ENCODE measurements around the gene C2orf78.
"Not testable (repeated sequence)": the region's sequence is repeated elsewhere in the genome, so short reads cannot be mapped to it uniquely, and the experiment has no call there.

Gene C2orf78

DNA sequence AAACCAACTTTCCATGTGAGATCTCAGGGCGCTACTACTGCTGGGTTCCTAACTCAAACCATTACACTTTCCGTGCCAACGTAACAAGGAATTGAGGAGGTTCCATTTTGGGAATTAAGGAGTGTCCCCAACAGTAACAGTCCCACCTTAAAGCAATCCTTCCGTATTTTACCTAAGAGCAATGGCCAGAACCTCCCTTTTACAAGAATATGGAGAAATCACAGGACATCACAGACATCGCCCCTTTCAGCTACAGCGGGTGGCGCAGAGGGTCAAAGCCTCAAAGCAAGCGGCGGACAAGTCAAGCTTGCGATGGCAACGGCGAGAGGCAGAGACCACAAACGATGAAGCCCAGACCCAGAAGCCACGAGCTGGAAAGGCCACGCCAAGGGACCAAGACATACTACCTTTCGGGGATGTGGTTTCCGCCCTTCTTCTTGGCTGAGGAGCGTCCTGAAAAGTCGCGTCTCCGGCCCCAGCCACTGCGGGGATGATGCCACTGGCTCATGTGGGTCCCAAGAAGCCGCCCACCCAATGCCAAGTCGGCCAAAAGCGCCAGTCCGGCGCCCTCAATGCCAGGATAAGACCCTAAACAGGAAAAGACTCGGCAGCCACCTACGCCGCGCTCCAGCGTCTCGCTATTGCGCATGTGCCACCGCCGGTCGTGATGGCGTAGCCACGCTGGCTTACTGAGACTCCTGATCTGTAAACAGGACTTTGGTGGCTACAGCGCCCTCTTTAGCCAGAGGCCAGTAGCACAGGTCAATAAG is 4.3 kb upstream of the C2orf78 start, which contains the start of gene DUSP11:
TSS of gene DUSP11 (minus strand) at position 637 of the 770 bp plus-strand sequence. CDS start at position 508, 129 bp downstream.
- peak; percentile 98 to 99 for DNase-seq

DNA sequence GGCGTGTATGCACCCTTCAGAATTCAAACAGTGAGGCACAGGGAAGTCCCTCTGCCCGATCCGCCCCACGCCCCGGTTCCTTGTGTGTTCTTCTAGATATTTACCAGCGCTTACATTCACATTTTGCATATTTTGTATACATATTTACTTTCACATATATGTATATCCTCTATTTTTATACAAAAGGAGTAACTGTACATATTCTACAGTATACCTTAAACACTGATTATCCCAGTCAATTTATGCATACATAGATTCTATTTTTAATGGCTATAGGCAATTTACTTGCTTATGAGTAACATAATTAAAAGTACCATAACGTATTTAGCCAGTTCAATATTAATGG is 3.8 kb upstream of the C2orf78 start:
- DNase-seq = no peak

DNA sequence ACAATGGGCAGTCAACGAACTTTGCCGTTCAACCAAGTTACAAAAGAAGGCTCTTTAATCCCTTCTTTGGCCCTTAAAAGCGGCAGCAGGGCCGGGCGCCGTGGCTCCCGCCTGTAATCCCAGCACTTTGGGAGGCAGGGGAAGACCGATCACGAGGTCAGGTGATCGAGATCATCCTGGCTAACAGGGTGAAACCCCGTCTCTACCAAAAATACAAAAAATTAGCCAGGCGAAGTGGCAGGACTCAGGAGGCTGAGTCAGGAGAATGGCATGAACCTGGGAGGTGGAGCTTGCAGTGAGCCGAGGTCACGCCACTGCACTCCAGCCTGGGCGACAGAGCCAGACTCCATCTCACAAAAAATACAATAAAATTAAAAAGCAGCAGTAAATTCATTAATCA is 581 bp upstream of the C2orf78 start:
- DNase-seq = not testable (repeated sequence)

DNA sequence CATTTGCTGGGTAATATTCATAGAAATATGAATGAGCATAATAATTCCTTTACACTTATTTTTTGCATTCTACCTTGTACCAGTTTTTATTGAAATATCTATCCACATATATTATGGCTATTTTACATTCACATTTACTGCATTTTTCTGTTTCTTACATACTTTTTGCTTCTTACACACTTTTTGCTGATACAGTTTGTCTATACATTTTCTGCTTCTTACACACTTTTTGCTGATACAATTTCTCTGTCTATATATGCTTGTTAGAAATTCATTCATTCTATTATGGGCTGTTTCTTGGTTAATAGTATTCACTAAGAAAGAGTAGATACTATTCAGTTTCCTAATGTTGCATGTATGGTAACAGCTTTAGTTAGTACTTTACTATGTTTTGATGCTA is 27.9 kb downstream of the C2orf78 start:
- DNase-seq = no peak

DNA sequence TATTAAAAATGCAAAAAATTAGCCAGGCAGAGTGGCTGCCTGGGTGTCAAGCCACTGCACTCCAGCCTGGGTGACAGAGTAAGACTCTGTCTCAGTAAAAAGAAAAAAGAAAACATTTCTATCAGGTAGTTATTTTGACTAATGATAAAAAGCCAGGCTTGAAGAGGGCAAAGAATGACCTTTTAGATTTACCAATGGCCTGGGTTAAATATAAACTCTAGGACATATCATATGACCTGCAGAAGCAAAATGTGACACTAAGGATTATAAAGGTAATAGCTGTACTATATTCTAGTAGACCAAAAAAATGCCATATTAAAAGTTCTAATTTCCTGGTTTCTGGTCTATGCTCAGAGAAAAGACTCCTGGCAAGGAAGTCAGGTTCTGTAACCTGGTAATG is 28.7 kb downstream of the C2orf78 start:
- DNase-seq = no peak

DNA sequence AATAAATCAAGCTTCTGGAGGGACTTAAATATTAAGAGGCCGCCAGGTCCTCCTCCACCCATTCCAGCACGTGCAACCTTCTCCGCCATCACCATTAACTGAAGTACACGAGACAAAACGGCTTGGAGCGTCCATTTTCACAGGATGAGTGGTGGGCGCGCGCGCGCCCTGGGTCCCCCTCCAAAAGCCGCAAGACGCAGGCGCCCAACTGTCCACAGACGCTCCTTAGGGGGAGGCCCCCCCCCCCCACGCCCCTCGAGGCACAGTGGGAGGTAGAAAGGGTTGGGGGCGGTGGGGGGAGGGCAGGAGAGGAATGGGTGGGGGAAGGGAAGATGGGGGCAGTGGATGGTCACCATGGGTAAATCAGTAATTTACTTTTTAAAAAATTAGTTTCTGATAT is 34.3 kb downstream of the C2orf78 start:
- no peak for DNase-seq

DNA sequence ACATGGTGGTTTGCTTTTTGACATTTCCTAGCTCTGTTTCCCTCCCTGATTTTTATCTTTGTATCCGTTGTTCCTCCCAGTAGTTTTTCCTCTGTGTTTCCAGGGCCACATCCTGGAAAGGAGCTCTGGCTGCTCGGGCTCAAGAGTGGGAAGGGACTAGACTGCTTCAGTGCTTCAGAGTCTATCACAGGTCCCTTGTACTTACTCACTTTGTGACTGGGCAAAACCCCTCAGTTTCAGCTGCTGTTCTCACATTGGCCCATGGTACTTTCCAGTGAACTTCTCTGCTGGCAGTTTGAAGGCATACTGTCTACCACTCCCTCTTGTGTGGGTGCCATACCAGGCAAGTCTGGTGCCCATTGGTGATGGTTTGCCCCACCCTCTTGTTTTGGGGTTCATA is 37.2 kb downstream of the C2orf78 start:
- peak in 1 of 2 donors; percentile 22 for DNase-seq

DNA sequence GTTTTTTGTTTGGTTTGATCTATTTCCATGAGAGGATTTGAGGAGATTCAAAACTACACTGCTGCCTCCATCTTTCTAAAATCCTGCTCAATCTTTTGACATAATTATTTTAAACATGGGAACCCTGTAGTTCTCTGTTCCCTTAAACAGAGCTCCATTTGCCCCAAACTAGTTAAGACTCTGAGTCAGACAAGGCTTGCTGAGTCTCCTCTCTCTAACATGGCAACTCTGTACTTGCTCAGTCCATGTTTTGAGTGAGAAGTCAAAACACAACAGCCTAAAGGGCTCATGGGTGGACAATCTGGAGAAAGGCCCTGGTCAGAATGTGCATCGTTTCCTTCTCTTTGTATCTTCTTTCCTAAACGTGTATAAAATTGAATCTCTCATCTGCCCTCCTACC is 37.7 kb downstream of the C2orf78 start:
- no peak for DNase-seq

DNA sequence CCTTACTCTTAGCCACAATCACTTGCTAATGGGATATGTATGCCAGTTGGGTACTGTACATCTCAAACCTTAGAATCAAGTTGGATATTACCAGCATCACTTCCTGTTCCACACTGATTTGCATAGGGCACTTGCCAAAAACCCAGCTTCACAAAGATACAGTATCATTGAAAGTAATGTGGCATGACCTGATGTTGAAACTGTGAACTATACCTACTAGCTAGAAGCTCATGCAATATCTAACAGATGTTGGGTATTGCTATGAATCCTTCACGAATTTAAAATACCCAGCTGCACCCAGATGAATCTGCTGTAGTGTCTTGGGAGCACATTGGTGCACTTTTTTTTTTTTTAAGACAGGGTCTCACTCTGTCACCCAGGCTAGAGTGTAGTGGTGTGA is 38.3 kb downstream of the C2orf78 start:
- DNase-seq = no peak

DNA sequence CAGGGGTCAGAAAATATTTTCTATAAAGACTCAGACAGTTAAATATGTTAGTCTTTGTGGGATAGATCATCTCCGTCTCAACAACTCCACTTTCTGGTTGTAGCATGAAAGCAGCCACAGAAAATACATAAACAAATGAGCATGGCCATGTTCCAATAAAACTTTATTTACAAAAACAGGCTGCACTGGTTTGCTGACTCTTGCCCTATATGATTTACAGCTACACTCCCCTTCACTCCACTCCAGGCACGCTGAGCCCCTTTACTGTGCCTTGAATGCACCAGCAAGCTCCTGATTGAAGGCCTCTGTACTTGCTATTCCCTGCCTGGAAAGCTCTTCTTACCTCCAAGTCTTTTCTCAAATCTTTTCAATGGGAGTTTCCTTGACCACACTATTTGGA is 39.0 kb downstream of the C2orf78 start:
- DNase-seq = no peak

DNA sequence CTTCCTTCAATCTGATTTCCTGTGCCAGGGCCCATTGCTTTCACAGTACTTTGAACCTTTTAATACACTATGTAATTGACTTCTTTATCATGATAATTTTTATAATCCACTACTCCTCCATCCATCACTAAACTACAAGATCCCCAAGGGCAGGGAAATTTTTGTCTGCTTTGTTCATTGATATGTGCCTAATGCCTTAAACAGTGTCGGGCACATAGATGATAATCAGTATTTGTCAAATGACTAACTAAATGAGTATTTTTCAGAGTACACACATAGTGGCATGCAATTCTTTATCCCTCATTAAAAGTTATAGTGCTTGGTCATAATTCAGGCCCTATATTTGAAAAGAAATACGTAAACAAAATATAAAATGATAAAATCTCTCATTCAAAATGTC is 39.4 kb downstream of the C2orf78 start:
- DNase-seq = no peak

DNA sequence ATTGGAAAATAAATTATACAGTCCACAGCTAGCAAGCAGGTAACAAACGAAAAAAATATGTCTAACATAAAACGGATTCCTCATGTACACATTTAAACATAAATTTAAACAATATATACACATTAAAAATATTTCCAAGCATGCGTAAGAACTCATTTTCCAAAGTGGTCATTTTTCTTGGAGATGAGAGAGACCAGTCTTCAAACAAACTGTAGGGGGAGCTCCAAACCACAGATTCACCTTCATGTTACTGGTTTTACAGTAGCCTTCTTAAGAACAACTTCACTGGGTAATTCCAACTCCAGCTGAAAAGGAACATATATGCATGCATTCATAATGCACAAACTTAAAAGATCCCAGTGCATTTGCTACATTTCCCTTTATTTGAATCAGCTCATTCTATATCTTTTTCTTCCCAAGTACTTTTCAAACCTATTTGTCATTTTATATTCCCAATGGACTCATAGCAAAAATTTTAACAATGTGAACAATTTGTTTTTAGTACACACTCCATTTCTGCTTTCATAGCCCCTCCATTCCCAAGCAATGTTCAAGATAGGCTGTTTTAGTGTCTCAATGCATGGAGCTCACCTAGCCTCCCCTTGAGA is 40.0 kb downstream of the C2orf78 start:
- DNase-seq = peak in 1 of 2 donors; percentile 33

DNA sequence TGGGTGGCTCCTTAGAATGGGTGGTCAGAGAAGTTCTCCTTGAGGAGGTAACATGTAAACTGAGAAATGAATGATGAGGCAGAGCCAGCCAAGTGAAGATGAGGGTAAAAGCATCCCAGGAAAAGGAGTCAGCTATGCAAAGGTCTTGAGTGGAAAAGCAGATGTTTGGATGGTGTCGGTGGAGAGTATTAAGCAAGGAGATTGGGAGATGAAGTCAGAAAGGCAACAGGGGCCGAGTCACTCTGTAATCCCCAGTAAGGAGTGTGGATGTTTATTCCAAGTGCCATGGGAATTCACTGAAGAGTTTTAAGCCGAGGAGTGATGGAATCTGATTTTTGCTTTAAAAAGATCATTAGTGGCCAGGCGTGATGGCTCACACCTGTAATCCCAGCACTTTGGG is 41.4 kb downstream of the C2orf78 start:
- no peak for DNase-seq

DNA sequence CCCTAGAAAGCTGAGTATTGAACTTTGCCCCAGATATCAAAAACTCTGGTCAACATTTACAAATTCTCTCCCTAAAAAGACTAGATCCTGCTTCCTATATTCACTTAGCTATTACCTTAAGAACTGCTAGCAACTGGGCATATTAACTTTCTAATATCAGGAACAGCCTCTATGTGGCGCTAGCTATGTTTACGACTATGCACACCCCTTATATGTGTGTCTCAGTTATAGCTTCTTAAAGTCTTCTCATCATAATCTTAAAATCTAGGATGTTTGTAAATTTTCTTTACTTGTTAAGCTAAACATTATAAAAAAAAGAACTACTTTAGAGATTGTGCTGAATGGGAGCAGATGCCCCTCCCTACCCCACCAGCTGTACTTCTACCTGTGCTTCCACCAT is 43.0 kb downstream of the C2orf78 start:
- DNase-seq = no peak

DNA sequence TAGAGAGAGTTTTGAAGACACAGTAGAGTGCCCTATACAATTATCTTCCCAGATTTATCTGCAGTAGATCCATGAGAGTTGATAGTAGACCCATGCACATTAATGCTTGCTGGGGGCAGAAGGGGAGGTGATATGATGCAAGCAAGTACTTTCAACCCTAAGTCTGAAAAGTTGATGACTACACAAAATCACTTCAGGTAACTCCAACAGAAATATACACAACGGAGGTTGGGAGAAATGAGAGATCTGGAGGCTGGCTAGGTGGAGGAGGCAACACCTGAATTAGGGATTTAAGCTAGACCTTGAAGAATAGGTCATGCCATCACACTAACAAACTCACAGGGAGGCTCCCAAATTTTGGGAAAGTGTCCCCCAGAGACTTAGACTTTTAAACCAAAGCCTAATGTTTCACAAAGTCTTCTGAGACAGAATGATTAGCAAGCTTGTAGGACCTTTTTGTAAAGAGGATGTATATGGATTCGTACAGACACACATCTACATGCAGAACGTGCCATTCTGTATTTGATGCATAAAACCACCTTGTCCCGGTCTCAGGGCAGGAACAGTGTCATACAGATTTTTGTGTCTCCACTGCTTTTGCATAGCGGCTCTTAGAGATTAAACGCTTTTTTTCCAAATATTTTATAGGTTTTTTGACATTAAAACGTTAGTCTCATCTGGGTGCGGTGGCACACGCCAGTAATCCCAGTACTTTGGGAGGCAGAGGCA is 43.8 kb downstream of the C2orf78 start:
- DNase-seq = no peak

DNA sequence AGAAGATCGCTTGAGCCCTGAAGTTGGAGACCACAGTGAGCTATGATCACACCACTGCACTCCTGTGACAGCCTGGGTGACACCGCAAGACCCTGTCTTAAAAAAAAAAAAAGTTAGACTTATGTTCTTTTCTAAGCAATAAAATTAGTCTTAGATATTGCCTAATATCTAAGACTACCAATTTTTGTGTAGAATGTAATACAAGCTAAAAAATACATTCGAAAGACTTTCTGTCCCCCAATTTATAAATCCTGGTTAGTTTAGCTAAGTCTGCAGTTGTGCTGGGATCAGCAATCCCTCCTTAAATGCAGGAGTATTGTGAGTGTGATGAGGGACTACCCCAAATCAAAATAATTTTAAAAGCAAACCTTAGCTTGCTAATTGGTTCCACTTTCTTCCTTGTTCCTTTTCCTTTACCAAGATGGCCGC is 44.4 kb downstream of the C2orf78 start:
- no peak for DNase-seq

DNA sequence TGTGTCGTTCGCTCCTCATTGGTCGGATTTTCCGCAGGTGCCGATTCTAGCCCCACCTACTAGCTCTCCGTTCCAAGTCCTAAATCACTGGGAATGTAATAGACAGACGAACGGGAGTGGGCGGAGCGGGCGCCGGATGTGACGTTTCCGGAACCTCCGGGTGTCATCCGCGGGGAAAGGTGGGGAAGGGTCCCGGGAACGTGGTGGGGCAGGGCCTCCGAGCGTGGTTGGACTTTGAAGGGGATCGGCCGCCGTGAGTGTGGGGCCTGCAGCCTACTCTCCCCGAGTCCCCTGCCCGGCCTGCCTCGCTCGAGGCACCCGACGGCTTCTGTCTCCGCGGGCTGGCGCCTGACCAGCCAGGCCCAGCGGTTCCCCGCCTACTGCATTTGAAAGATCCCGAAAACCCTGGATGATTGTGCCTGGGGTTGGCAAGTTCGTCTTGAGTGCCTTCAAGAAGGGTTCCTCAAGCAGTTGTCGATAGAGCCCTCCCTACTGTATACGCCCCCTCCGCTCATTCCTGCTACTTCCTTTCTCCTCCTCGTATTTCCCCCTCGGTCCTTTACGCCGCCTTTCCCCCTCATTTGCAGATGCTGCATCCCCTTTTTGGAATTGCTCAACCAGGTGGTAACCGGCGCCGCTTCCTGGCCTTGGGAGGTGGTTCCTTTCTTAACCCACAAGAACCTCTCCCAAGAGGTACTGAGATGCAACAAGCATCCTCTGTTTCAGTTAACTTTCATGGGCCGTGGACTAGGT is 45.0 kb downstream of the C2orf78 start, which contains the start of gene STAMBP:
TSS of gene STAMBP (plus strand) at position 144 of the 753 bp plus-strand sequence. CDS start 1,896 bp downstream, outside the sequence.
- DNase-seq = peak; percentile 89 to 92

DNA sequence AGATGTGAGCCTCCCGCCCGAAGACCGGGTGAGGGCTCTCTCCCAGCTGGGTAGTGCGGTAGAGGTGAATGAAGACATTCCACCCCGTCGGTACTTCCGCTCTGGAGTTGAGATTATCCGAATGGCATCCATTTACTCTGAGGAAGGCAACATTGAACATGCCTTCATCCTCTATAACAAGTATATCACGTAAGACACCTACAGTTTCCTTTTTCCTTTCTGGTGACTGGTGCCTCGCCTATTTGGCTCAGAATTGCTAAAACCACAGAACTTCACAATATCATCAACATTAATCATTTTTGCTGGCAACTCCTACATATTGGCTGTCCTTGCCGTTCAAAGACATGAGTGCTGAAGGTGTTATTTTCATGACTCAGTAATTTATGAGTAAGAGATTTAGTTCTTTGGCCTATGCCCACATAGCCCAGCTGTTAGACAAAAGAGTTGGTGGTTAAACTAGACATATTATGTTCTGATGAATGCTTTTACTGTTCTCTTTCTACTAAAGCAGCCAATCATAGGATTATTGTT is 47.0 kb downstream of the C2orf78 start:
- peak; percentile 14 to 45 for DNase-seq

DNA sequence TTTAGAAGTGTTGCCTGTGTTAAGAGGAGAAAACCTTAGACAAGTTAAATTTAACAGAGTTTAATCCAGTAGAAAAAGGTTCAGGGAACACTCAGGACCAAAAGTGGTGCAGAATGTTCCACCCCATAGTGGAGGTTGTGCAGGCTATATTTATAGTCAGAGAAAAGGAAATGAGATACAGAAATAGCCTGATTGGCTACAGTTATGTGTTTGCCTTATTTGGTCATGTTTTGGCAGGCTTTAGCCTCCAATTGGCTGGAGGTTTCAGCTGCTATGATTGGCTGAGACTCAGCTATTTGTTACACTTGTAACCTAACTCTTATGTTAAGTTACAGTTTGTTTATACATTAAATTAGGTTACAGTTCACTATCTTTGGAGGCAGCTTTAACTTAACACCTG is 48.9 kb downstream of the C2orf78 start:
- DNase-seq = no peak

DNA sequence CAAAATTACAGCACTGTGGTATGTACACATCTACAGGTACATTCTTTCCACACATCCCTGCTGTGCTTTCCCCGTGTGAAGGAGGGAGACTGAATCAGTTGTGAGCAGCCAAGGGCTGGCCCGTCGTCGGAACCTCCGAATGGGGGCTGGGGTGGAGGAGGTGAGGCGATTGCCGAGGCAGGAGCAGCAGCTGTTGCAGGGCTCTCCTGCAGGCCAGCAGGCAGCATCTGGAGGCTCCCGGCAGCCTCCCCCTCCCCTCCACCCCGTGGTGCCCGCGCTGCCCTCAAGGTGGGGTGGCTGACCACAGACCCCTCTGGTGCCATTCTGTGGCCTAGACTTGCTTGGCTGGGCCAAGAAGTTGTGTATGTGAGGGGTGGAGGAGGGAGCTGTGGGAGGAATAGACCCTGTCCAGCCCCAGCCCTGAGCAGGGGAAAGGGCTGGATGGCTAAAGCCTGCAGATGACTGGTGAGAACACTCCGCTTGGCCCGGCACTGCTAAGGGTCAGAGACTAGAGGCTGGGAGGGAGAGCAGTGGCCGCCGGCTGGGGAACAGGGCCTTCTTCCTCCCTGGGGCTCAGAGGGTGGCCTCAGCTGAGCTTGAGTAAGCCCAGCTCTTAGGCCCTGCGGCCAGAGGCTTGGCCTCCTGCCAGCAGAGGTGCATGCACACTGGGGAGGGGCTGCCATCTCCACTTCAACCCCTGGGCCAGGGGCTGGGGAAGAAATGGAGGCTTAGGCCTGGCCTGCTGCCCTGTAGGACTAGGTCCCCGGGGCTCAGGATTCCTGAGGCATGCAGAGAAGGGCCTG is 52.4 kb downstream of the C2orf78 start:
- no peak for DNase-seq

DNA sequence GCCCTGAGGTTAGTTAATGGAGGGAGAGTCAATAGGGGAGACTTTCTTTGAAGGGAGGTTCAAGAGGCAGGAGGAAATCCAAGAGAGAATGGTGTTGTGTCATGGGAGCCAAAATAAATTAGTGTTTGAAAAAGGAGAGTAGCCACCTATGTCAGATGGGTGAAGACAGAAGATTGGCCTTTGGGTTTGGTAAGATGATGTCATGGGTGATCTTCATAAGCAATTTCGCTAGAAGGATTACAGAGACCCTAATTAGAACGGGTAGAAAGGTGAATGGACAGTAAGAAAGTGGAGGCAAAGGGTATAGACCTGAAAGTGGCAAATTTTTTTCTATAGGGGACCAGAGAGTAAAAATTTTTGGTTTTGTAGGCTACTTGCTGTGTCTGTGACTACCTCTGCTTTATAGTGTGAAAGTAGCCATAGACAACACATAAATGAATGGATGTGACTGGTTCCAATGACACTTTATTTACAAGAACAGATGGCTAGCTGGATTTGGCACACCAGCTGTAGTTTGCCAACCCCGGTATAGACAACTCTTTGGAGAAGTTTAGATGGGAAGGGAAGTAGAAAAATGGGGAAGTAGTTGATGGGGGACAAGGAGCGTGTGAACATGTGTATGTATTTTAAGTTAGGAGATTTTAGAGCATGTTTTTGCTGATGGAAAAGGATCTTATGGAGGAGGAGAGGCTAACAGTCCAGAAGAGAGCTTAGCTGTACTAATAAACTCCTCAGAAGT is 54.0 kb downstream of the C2orf78 start:
- DNase-seq = no peak

All from stimulated activated CD4-positive, alpha-beta T cell treated with anti-CD3 and anti-CD28 coated beads, Interleukin-2, amount 100 ng/mL, for 24 hours (primary cell).